H9 (cell line): ENCODE results near the gene CELF3. TPM values are rescaled to one million over a fixed set of nuclear protein-coding genes. Genes with fewer than 3 reads are reported as not detected.
A peak's percentile ranks its signal among the peaks of the same experiment; 100 is the strongest.

Experiments used
- DNase-seq: peaks from one replicate; pipeline ENCODE4 v3.0.0-alpha.2; 2017
- H2AFZ ChIP-seq: one replicate; pipeline ENCODE4 v1.6.1; 2013; ENCODE audit warnings: mild to moderate bottlenecking, low read length, control low read depth, moderate library complexity
- H2AK5ac ChIP-seq: 2 replicates; pipeline ENCODE4 v1.6.1; 2013; ENCODE audit warnings: low read length, control low read depth, mixed read lengths; ENCODE audit not compliant: insufficient read length
- H2BK120ac ChIP-seq: one replicate; pipeline ENCODE4 v1.6.1; 2013; ENCODE audit warnings: low read depth, mild to moderate bottlenecking, low read length, control low read depth, inconsistent platforms; ENCODE audit not compliant: poor library complexity, severe bottlenecking
- H2BK12ac ChIP-seq: 2 replicates; pipeline ENCODE4 v1.6.1; 2013; ENCODE audit warnings: low read length, control low read depth, mixed read lengths, low read depth; ENCODE audit not compliant: insufficient read length
- H2BK15ac ChIP-seq: 2 replicates; pipeline ENCODE4 v1.6.1; 2013; ENCODE audit warnings: low read depth, low read length, control low read depth
- H2BK20ac ChIP-seq: one replicate; pipeline ENCODE4 v1.6.1; 2013; ENCODE audit warnings: low read depth, mild to moderate bottlenecking, low read length, control low read depth, inconsistent platforms; ENCODE audit not compliant: poor library complexity, severe bottlenecking
- H2BK5ac ChIP-seq: 2 replicates; pipeline ENCODE4 v1.6.1; 2013; ENCODE audit warnings: low read length, control low read depth, mixed read lengths; ENCODE audit not compliant: insufficient read length
- H3K14ac ChIP-seq: 2 replicates; pipeline ENCODE4 v1.6.1; 2013; ENCODE audit warnings: low read length, control low read depth; ENCODE audit not compliant: insufficient read depth
- H3K18ac ChIP-seq: 2 replicates; pipeline ENCODE4 v1.6.1; 2013; ENCODE audit warnings: low read depth, mild to moderate bottlenecking, mixed read lengths, low read length, control low read depth; ENCODE audit not compliant: insufficient read length
- H3K23ac ChIP-seq: 2 replicates; pipeline ENCODE4 v1.6.1; 2013; ENCODE audit warnings: low read length, control low read depth, mixed read lengths, low read depth; ENCODE audit not compliant: insufficient read length
- H3K23me2 ChIP-seq: 2 replicates; pipeline ENCODE4 v1.6.1; 2013; ENCODE audit warnings: low read depth, mild to moderate bottlenecking, mixed read lengths, low read length, control low read depth; ENCODE audit not compliant: insufficient read length, poor library complexity, severe bottlenecking
- H3K27ac ChIP-seq: 2 replicates; pipeline ENCODE4 v1.5.1; 2013; ENCODE audit warnings: low read length, control low read depth, mixed read lengths, low read depth; ENCODE audit not compliant: insufficient read length
- H3K27me3 ChIP-seq: 2 replicates; pipeline ENCODE4 v1.6.1; 2013; ENCODE audit warnings: low read length, control low read depth, inconsistent platforms; ENCODE audit not compliant: insufficient read depth
- H3K4ac ChIP-seq: 2 replicates; pipeline ENCODE4 v1.6.1; 2013; ENCODE audit warnings: low read depth, mild to moderate bottlenecking, control low read depth, inconsistent platforms, low read length, moderate library complexity
- H3K4me1 ChIP-seq: 2 replicates; pipeline ENCODE4 v1.6.1; 2013; ENCODE audit warnings: low read length, control low read depth, inconsistent platforms; ENCODE audit not compliant: insufficient read depth
- H3K4me2 ChIP-seq: 2 replicates; pipeline ENCODE4 v1.6.1; 2013; ENCODE audit warnings: low read length, control low read depth, mixed read lengths; ENCODE audit not compliant: insufficient read length, insufficient read depth
- H3K56ac ChIP-seq: 2 replicates; pipeline ENCODE4 v1.6.1; 2013; ENCODE audit warnings: low read depth, mild to moderate bottlenecking, mixed read lengths, low read length, control low read depth; ENCODE audit not compliant: insufficient read length
- H3K79me1 ChIP-seq: 2 replicates; pipeline ENCODE4 v1.6.1; 2013; ENCODE audit warnings: low read depth, mild to moderate bottlenecking, moderate library complexity, low read length, control low read depth, inconsistent platforms; ENCODE audit not compliant: insufficient read depth, poor library complexity, severe bottlenecking
- H3K79me2 ChIP-seq: 2 replicates; pipeline ENCODE4 v1.6.1; 2013; ENCODE audit warnings: low read length, control low read depth, inconsistent platforms; ENCODE audit not compliant: insufficient read depth
- H3K9ac ChIP-seq: 2 replicates; pipeline ENCODE4 v1.6.1; 2013; ENCODE audit warnings: low read length, control low read depth, mixed read lengths; ENCODE audit not compliant: insufficient read length; ENCODE audit errors: extremely low read depth
- H3K9me3 ChIP-seq: one replicate; pipeline ENCODE4 v1.6.1; 2013; ENCODE audit warnings: low read depth, low read length, inconsistent platforms; ENCODE audit not compliant: control insufficient read depth
- H3T11ph ChIP-seq: one replicate; pipeline ENCODE4 v1.6.1; 2013; ENCODE audit warnings: mild to moderate bottlenecking, low read length, control low read depth, inconsistent platforms
- H4K20me1 ChIP-seq: one replicate; pipeline ENCODE4 v1.6.1; 2013; ENCODE audit not compliant: control insufficient read depth, insufficient read length, insufficient read depth
- H4K5ac ChIP-seq: 2 replicates; pipeline ENCODE4 v1.6.1; 2013; ENCODE audit warnings: low read depth, mild to moderate bottlenecking, mixed read lengths, low read length, control low read depth; ENCODE audit not compliant: insufficient read length
- H4K8ac ChIP-seq: replicated peaks from 2 replicates; pipeline ENCODE4 v1.6.1; 2013; ENCODE audit warnings: low read length, control low read depth, mixed read lengths, low read depth; ENCODE audit not compliant: insufficient read length
- H4K91ac ChIP-seq: 2 replicates; pipeline ENCODE4 v1.6.1; 2013; ENCODE audit warnings: low read depth, mild to moderate bottlenecking, moderate library complexity, mixed read lengths, low read length, control low read depth; ENCODE audit not compliant: insufficient read length
- H3K27ac Mint-ChIP-seq, 3 experiments: 2 replicates in 2 of 3; 3 replicates in 1 of 3; pipeline ENCODE4 v1.8.0; 2020 to 2021; ENCODE audit warnings: mixed read lengths in 3 of 3, mild to moderate bottlenecking in 1 of 3, moderate library complexity in 1 of 3
- H3K27me3 Mint-ChIP-seq: 2 replicates; pipeline ENCODE4 v1.8.0; 2021; ENCODE audit warnings: low read depth, mild to moderate bottlenecking, moderate library complexity, mixed read lengths
- H3K36me3 Mint-ChIP-seq, 3 experiments: 2 replicates in 2 of 3; 3 replicates in 1 of 3; pipeline ENCODE4 v1.8.0; 2020 to 2021; ENCODE audit warnings: low read depth in 3 of 3, mixed read lengths in 3 of 3; ENCODE audit not compliant: insufficient read depth in 1 of 3
- H3K4me1 Mint-ChIP-seq, 2 experiments: 2 replicates each; pipeline ENCODE4 v1.8.0; 2020; ENCODE audit warnings: mixed read lengths in 2 of 2
- H3K4me3 Mint-ChIP-seq, 2 experiments: 2 replicates in 1 of 2; 3 replicates in 1 of 2; pipeline ENCODE4 v1.8.0; 2020 to 2021; ENCODE audit warnings: mild to moderate bottlenecking in 2 of 2, mixed read lengths in 2 of 2, moderate library complexity in 1 of 2
- H3K9me3 Mint-ChIP-seq, 2 experiments: 2 replicates in 1 of 2; 3 replicates in 1 of 2; pipeline ENCODE4 v1.8.0; 2020; ENCODE audit warnings: mild to moderate bottlenecking in 2 of 2, mixed read lengths in 2 of 2, moderate library complexity in 1 of 2
- CTCF ChIP-seq: fragments of 200-600 bp; sonication (generic); conservative IDR thresholded peaks from 3 replicates; pipeline ENCODE4 v1.8.0; 2021; ENCODE audit warnings: antibody characterized with exemption, mild to moderate bottlenecking
- WGBS: extraction: QIAGEN DNeasy Blood & Tissue Kit; methylation state at CpG from one replicate; pipeline ENCODE4 v1.1.7; 2013; ENCODE audit warnings: missing lambda C conversion rate, low lambda C conversion rate, mixed read lengths; ENCODE audit not compliant: insufficient read length; ENCODE audit errors: extremely low coverage; 5-methylcytosine and 5-hydroxymethylcytosine counted together
- total RNA-seq: library from RNA; stranded (reverse); gene quantifications from 2 replicates; pipeline ENCODE4 v1.2.1, GENCODE V29; 2021

CELF3 gene
- total RNA-seq, 1 experiment from 2014 or later = 0.90 TPM

GRCh38 chr1:151693057-151693651, 23.4 kb downstream of the CELF3 start:
- Histone ChIP-seq H4K91ac (no peak overlapping the region), H3K23me2 (no peaks in the 10 kb centered on the region), H3K4ac (no peak overlapping the region), H3K27ac (no peak overlapping the region), H3K4me2 (no peak overlapping the region), H3K79me2 (no peaks in the 10 kb centered on the region), H3K27me3 (no peaks in the 10 kb centered on the region), H3T11ph (no peak overlapping the region), H3K23ac (no peak overlapping the region), H3K9ac (no peak overlapping the region), H4K5ac (no peak overlapping the region), H3K9me3 (no peaks in the 10 kb centered on the region), H4K20me1 (no peaks in the 10 kb centered on the region), H4K8ac (no peak overlapping the region), H3K18ac (no peak overlapping the region), H2BK12ac (no peak overlapping the region), H3K4me1 (no peaks in the 10 kb centered on the region), H3K56ac (no peak overlapping the region), H2BK120ac (no peak overlapping the region), H2AK5ac (no peak overlapping the region), H3K79me1 (no peaks in the 10 kb centered on the region), H2BK20ac (no peak overlapping the region), H3K14ac (no peak overlapping the region), H2BK15ac (no peak overlapping the region), H2BK5ac (no peak overlapping the region), H2AFZ (no peak overlapping the region)
- Mint-ChIP-seq H3K27me3 (no peaks in the 10 kb centered on the region), H3K27ac (no peak overlapping the region), H3K4me3 (no peak overlapping the region), H3K4me1 (no peaks in the 10 kb centered on the region), H3K9me3 (no peaks in the 10 kb centered on the region), H3K36me3 (peaks cover 5 to 39% (median 30%) of the 10 kb centered on the region in 3 experiments; a peak in 6 of 7 replicates)
- WGBS = no CpG with 5 or more reads among the region's 4 CpGs
- peak; percentile 78 for TF ChIP-seq CTCF
- no peak for DNase-seq
